ENCODE results near the gene AHNAK.

DNA sequence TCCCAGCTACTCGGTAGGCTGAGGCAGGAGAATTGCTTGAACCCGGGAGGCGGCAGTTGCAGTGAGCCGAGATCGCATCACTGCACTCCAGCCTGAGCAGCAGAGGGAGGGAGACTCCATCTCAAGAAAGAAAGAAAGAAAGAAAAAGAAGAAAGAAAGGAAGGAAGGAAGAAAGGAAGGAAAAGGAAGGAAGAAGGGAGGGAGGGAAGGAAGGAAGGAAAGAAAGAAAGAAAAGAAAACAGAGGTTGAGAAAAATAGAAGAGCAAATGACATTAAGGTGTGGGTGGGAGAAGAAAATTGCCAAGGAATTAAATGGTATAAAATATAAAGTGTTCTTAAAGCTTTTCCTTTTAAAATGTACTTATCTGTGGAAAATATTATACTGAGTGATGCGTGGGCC lies 49.9 kb downstream of the AHNAK start:
- no peak for TF ChIP-seq EP300 (IDR thresholded peaks at IDR 0.05; ENCODE audit: borderline replicate concordance)
- TF ChIP-seq, protein P1, sequence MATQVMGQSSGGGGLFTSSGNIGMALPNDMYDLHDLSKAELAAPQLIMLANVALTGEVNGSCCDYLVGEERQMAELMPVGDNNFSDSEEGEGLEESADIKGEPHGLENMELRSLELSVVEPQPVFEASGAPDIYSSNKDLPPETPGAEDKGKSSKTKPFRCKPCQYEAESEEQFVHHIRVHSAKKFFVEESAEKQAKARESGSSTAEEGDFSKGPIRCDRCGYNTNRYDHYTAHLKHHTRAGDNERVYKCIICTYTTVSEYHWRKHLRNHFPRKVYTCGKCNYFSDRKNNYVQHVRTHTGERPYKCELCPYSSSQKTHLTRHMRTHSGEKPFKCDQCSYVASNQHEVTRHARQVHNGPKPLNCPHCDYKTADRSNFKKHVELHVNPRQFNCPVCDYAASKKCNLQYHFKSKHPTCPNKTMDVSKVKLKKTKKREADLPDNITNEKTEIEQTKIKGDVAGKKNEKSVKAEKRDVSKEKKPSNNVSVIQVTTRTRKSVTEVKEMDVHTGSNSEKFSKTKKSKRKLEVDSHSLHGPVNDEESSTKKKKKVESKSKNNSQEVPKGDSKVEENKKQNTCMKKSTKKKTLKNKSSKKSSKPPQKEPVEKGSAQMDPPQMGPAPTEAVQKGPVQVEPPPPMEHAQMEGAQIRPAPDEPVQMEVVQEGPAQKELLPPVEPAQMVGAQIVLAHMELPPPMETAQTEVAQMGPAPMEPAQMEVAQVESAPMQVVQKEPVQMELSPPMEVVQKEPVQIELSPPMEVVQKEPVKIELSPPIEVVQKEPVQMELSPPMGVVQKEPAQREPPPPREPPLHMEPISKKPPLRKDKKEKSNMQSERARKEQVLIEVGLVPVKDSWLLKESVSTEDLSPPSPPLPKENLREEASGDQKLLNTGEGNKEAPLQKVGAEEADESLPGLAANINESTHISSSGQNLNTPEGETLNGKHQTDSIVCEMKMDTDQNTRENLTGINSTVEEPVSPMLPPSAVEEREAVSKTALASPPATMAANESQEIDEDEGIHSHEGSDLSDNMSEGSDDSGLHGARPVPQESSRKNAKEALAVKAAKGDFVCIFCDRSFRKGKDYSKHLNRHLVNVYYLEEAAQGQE (IDR thresholded peaks at IDR 0.05; ENCODE audit: low read depth) = no peak
- TF ChIP-seq RAD21 (IDR thresholded peaks at IDR 0.05; ENCODE audit: low read depth) = no peak
- TF ChIP-seq TAF1 (IDR thresholded peaks at IDR 0.05; ENCODE audit: low read depth) = no peak

All from Ishikawa (cell line).